H1 (cell line): Measurements from ENCODE around the gene SPTBN1. TPM values are rescaled to one million over a fixed set of nuclear protein-coding genes. Genes with fewer than 3 reads are reported as not detected.

Source experiments
- ATF2 ChIP-seq: IDR thresholded peaks from 2 replicates; pipeline ENCODE4 v1.6.1; 2012; ENCODE audit warnings: low read length, inconsistent platforms
- CBX5 ChIP-seq: fragments of 300-800, 300-1000 bp; sonication (generic); IDR thresholded peaks from 2 replicates; pipeline ENCODE4 v1.7.1; 2016; ENCODE audit warnings: antibody characterized with exemption, low read length, low read depth
- KDM5A ChIP-seq: fragments of 200-600 bp; IDR thresholded peaks from 2 replicates; pipeline ENCODE4 v1.7.1; 2012; ENCODE audit warnings: mild to moderate bottlenecking, low read length, inconsistent platforms, mixed read lengths
- RFX5 ChIP-seq: IDR thresholded peaks from 2 replicates; pipeline ENCODE4 v1.6.1; 2011; ENCODE audit warnings: low read depth, low read length, improper control_type of control experiment, borderline replicate concordance
- SAP30 ChIP-seq: fragments of 300-600 bp; sonication (generic); IDR thresholded peaks from 2 replicates; pipeline ENCODE4 v1.7.1; 2012; ENCODE audit warnings: low read length, moderate library complexity, mild to moderate bottlenecking, inconsistent platforms; ENCODE audit not compliant: insufficient read depth, insufficient replicate concordance
- SP4 ChIP-seq: IDR thresholded peaks from 2 replicates; pipeline ENCODE4 v1.6.1; 2012; ENCODE audit warnings: low read length, inconsistent platforms
- polyA plus RNA-seq, 7 experiments: library from polyadenylated mRNA; depleted of rRNA in 3 of 7; stranded (reverse) in 5 of 7; unstranded in 2 of 7; fragments of >200 nt in 5 of 7; fragments of 200-250 nt in 2 of 7; gene quantifications; 1 replicate in 5 of 7; 2 replicates in 1 of 7; 4 replicates in 1 of 7; pipeline versions ENCODE4 v1.2.1 to v1.2.3, GENCODE V29; 2011 to 2013; ENCODE audit warnings: missing spikeins in 2 of 7, mixed read lengths in 2 of 7
- total RNA-seq: library from RNA; stranded (reverse); fragmentation: NEBNext Ultra II Directional; extraction: Animal tissue kit (Norgen Biotek cat#: 25700); gene quantifications from 2 replicates; pipeline ENCODE4 v1.2.1, GENCODE V29; 2021

The SPTBN1 gene
- total and polyA plus RNA-seq, 2 of the 8 experiments (the other 6 are each of a cell fraction or from before 2014, with no cell fraction given): 31.8 to 180 TPM

GRCh38 chr2:54424555-54425163 is 31.5 kb upstream of the SPTBN1 start (continued):
- TF ChIP-seq ATF2: no peak
- TF ChIP-seq SP4: no peak
- no peak for TF ChIP-seq CBX5
- TF ChIP-seq KDM5A: no peak
- no peak for TF ChIP-seq RFX5
- TF ChIP-seq SAP30: no peak
